EL (cell line): Measurements from ENCODE around the gene JPT2.
"Not testable (repeated sequence)": the region's sequence is repeated elsewhere in the genome, so short reads cannot be mapped to it uniquely, and the experiment has no call there.

ENCODE experiments used
- DNase-seq: peaks from one replicate; pipeline ENCODE4 v3.0.0-alpha.2; 2016

The JPT2 gene

GRCh38 chr16:1710811-1711507 lies 32.9 kb downstream of the JPT2 start:
- DNase-seq = no peak

- DNase-seq = no peak
These were observed 34.7 kb downstream of the JPT2 start for GRCh38 chr16:1712791-1713261.

GRCh38 chr16:1713331-1713730 lies 35.3 kb downstream of the JPT2 start:
- DNase-seq = no peak

GRCh38 chr16:1713933-1714332 lies 35.9 kb downstream of the JPT2 start:
- DNase-seq = no peak

GRCh38 chr16:1715220-1715619 lies 37.1 kb downstream of the JPT2 start:
- DNase-seq = no peak

- DNase-seq = not testable (repeated sequence)
These were observed 40.2 kb downstream of the JPT2 start for GRCh38 chr16:1718236-1718635.

- not testable (repeated sequence) for DNase-seq
These were observed 41.6 kb downstream of the JPT2 start for GRCh38 chr16:1719559-1720229.

GRCh38 chr16:1721372-1721771 lies 43.3 kb downstream of the JPT2 start:
- no peak for DNase-seq

GRCh38 chr16:1723450-1724147 lies 45.5 kb downstream of the JPT2 start:
- peak; percentile 38 for DNase-seq

- DNase-seq = no peak
These were observed 46.4 kb downstream of the JPT2 start for GRCh38 chr16:1724491-1724890.

- no peak for DNase-seq
These were observed 48.8 kb downstream of the JPT2 start for GRCh38 chr16:1726661-1727502.

GRCh38 chr16:1727651-1728624 lies 49.9 kb downstream of the JPT2 start:
- no peak for DNase-seq

GRCh38 chr16:1729026-1729425 lies 50.9 kb downstream of the JPT2 start:
- DNase-seq = no peak

- no peak for DNase-seq
These were observed 51.4 kb downstream of the JPT2 start for GRCh38 chr16:1729445-1729844.

- DNase-seq = no peak
These were observed 53.0 kb downstream of the JPT2 start for GRCh38 chr16:1731073-1731472.

GRCh38 chr16:1731603-1732002 lies 53.5 kb downstream of the JPT2 start:
- DNase-seq = no peak

- no peak for DNase-seq
These were observed 54.0 kb downstream of the JPT2 start for GRCh38 chr16:1732071-1732470.

- DNase-seq = not testable (repeated sequence)
These were observed 54.5 kb downstream of the JPT2 start for GRCh38 chr16:1732551-1732987.

- no peak for DNase-seq
These were observed 56.0 kb downstream of the JPT2 start for GRCh38 chr16:1734123-1734522.

- DNase-seq = no peak
These were observed 56.7 kb downstream of the JPT2 start for GRCh38 chr16:1734816-1735215.

GRCh38 chr16:1740234-1740633 lies 62.2 kb downstream of the JPT2 start:
- no peak for DNase-seq
